ENCODE data around the gene AURKA. TPM values are rescaled to one million over a fixed set of nuclear protein-coding genes. Genes with fewer than 3 reads are reported as not detected.

Gene AURKA
- total and polyA plus RNA-seq, 2 donors, result 4.1 to 38.2 TPM

DNA sequence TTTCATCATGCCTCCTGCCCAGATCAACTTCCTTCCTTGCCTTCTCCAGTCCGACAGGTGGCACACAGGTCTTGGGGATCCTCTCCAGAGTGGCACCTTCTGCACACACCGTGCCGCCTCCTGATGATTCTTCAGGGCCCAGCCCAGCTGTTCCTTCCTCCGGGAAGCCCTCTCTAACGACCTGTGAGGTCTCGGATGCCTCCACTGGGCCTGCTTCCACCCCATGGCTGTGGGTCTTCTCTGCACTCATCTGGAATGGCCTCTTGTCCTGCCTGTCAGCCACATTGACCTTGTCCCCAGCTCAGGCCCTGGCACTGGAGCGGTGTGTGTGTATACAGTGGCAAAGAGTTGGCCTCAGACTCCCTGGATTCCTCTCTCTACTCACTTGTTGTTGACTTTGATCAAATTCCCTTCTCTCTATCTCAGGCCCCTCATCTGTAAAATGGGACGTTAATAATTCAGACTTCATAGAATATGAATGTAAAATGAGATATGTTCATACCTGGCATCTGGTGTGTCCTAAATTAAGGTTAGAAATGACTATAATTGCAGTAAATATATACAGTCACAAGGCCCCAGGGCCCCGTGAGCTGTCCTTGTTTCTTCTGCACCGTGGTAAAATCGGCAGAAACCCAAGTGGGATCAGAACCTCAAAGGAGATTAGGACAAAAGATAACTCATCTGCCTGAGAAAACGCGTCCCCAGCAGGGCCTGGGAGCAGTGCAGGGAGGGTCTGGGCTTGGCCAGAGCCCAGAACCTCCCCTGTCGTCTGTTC, 31.7 kb downstream of the AURKA start:
- no peaks in the 10 kb centered on the region for H3K36me3 ChIP-seq (ENCODE audit: control insufficient read depth in 2 of 2, insufficient read depth in 2 of 2, low read length in 1 of 2)
- 95% methylated on average over 14 of the region's 14 CpGs for WGBS
- H3K4me1 ChIP-seq (ENCODE audit: control insufficient read depth in 2 of 2, insufficient read depth in 2 of 2, low read length in 2 of 2), result peaks cover 0 to 8% of the 10 kb centered on the region in 2 donors
- peaks cover 0 to 8% of the 10 kb centered on the region in 2 donors for H3K27me3 ChIP-seq (ENCODE audit: control insufficient read depth in 2 of 2, insufficient read depth in 1 of 2, low read length in 1 of 2)
- no peak for DNase-seq (ENCODE audit: low read depth in 6 of 9, low spot score in 9 of 9)
- H3K4me3 ChIP-seq (ENCODE audit: low read length in 2 of 2), result no peak overlapping the region
- no peak overlapping the region for H3K27ac ChIP-seq (ENCODE audit: low read depth in 1 of 2, low read length in 1 of 2)
- no peaks in the 10 kb centered on the region for H3K9me3 ChIP-seq (ENCODE audit: control insufficient read depth in 2 of 2, insufficient read depth in 1 of 2, low read length in 1 of 2)

DNA sequence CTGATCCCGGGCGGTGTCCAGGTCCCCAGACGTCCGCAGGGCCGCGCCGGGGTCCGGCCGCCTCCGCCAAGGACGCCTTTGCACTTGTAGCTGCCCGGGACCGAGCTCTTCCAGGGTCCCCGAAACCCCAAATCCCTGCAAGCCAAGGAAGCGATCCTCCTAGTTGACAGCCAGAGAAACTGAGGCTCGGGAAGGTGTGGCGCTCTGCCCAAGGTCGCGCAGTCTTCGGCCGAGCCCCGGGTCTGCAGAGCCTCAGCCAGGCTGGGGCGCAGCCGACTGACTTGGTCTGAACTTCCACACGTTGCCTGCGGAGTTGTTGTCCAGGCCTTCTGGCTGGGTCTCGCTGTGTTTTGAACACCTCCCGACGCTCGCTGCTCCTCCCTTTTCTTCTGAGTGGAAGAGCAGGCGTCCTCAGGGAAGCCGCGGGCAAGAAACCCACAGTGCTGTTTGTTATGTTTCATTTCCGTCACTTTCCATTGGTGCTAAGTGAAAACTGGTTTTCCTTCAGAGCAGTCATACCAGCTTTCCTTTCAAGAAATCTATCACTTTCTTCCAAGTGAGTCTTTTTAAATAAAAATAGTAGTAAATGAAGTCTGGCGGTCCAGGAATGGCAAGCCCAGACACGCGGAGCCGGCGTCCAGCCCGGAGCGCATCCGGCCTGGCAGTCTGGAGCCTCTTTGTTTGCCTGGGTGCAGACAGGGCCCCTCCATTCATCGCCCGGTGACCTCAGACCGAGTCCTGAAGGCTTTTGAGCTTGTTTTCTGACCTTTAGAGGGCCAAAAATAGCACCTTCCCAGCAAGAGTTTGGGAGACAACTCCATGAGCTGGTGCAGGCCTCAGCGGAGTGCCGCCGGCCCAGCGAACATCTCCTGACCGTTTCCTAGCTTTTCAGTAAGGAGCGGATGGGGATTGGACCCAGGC, 32.5 kb downstream of the AURKA start:
- Histone ChIP-seq H3K27me3 (ENCODE audit: control insufficient read depth in 2 of 2, insufficient read depth in 1 of 2, low read length in 1 of 2) (peaks cover 0 to 8% of the 10 kb centered on the region in 2 donors), H3K4me1 (ENCODE audit: control insufficient read depth in 2 of 2, insufficient read depth in 2 of 2, low read length in 2 of 2) (peaks cover 0 to 8% of the 10 kb centered on the region in 2 donors), H3K9me3 (ENCODE audit: control insufficient read depth in 2 of 2, insufficient read depth in 1 of 2, low read length in 1 of 2) (no peaks in the 10 kb centered on the region), H3K36me3 (ENCODE audit: control insufficient read depth in 2 of 2, insufficient read depth in 2 of 2, low read length in 1 of 2) (no peaks in the 10 kb centered on the region), H3K4me3 (ENCODE audit: low read length in 2 of 2) (peak overlapping the region; percentile 53 to 79), H3K27ac (ENCODE audit: low read depth in 1 of 2, low read length in 1 of 2) (peak overlapping the region in 1 of 2 donors; percentile 46)
- 36% methylated on average over 51 of the region's 51 CpGs for WGBS
- DNase-seq (ENCODE audit: low read depth in 6 of 9, low spot score in 9 of 9), result peak in 2 of 9 donors; percentile 14 to 24

DNA sequence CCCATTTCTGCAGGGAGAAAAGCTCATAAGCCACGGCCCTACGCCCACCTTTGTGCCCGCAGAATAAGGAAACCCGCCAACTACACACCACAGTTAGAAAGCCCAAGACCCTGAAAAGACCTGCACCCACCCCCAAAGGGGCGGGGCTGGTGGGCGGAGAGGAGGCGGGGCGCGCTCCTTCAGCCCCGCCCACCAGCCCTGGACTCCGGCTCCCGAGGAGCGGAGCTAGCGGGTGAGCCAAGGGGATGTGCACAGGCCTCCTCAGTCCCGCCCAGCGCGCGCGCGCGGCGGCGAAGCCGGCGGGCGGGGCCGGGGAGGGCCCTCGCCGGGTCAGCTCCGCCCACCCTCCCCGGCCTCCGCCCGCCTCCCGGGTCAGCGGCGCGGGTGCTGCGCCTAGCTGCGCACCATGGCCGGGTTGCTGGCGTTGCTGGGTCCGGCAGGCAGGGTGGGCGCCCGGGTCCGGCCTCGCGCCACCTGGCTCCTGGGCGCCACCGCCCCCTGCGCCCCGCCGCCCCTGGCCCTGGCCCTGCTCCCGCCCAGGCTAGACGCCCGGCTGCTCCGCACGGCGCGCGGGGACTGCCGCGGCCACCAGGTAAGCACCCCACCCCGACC, 33.3 kb downstream of the AURKA start, which contains the start of gene FAM210B:
FAM210B (plus strand) TSS at position 375 of the 612 bp plus-strand sequence; CDS start at position 407, 32 bp downstream.
- peak; percentile 37 to 88 (median 74) for DNase-seq (ENCODE audit: low read depth in 6 of 9, low spot score in 9 of 9)
- H3K4me3 ChIP-seq (ENCODE audit: low read length in 2 of 2), result peak within 1 kb of the TSS; percentile 53 to 79
- H3K27me3 ChIP-seq (ENCODE audit: control insufficient read depth in 2 of 2, insufficient read depth in 1 of 2, low read length in 1 of 2), result peaks cover 0 to 8% of the 10 kb centered on the region in 2 donors
- H3K4me1 ChIP-seq (ENCODE audit: control insufficient read depth in 2 of 2, insufficient read depth in 2 of 2, low read length in 2 of 2), result peaks cover 0 to 8% of the 10 kb centered on the region in 2 donors
- H3K27ac ChIP-seq (ENCODE audit: low read depth in 1 of 2, low read length in 1 of 2), result peak within 1 kb of the TSS in 1 of 2 donors; percentile 46
- WGBS, result under 1% methylated on average over 63 of the region's 63 CpGs
- H3K36me3 ChIP-seq (ENCODE audit: control insufficient read depth in 2 of 2, insufficient read depth in 2 of 2, low read length in 1 of 2), result no peaks in the 10 kb centered on the region
- no peaks in the 10 kb centered on the region for H3K9me3 ChIP-seq (ENCODE audit: control insufficient read depth in 2 of 2, insufficient read depth in 1 of 2, low read length in 1 of 2)

- Histone ChIP-seq H3K9me3 (ENCODE audit: control insufficient read depth in 2 of 2, insufficient read depth in 1 of 2, low read length in 1 of 2) (no peaks in the 10 kb centered on the region), H3K36me3 (ENCODE audit: control insufficient read depth in 2 of 2, insufficient read depth in 2 of 2, low read length in 1 of 2) (no peaks in the 10 kb centered on the region), H3K4me1 (ENCODE audit: control insufficient read depth in 2 of 2, insufficient read depth in 2 of 2, low read length in 2 of 2) (peaks cover 0 to 8% of the 10 kb centered on the region in 2 donors), H3K27me3 (ENCODE audit: control insufficient read depth in 2 of 2, insufficient read depth in 1 of 2, low read length in 1 of 2) (peaks cover 0 to 12% of the 10 kb centered on the region in 2 donors), H3K27ac (ENCODE audit: low read depth in 1 of 2, low read length in 1 of 2) (no peak overlapping the region), H3K4me3 (ENCODE audit: low read length in 2 of 2) (peak overlapping the region in 1 of 2 donors; percentile 18)
- WGBS, result 90% methylated on average over 6 of the region's 6 CpGs
- DNase-seq (ENCODE audit: low read depth in 6 of 9, low spot score in 9 of 9), result no peak
Measured at GRCh38 chr20:56358070-56358469, 33.9 kb downstream of the AURKA start.

GRCh38 chr20:56353356-56353755, 38.7 kb downstream of the AURKA start:
- no peak overlapping the region for H3K27ac ChIP-seq (ENCODE audit: low read depth in 1 of 2, low read length in 1 of 2)
- H3K4me3 ChIP-seq (ENCODE audit: low read length in 2 of 2), result no peak overlapping the region
- 95% methylated on average over 4 of the region's 4 CpGs for WGBS
- no peak for DNase-seq (ENCODE audit: low read depth in 6 of 9, low spot score in 9 of 9)
- H3K9me3 ChIP-seq (ENCODE audit: control insufficient read depth in 2 of 2, insufficient read depth in 1 of 2, low read length in 1 of 2), result no peaks in the 10 kb centered on the region
- peaks cover 0 to 2% of the 10 kb centered on the region in 2 donors for H3K4me1 ChIP-seq (ENCODE audit: control insufficient read depth in 2 of 2, insufficient read depth in 2 of 2, low read length in 2 of 2)
- H3K36me3 ChIP-seq (ENCODE audit: control insufficient read depth in 2 of 2, insufficient read depth in 2 of 2, low read length in 1 of 2), result no peaks in the 10 kb centered on the region
- peaks cover 4 to 13% of the 10 kb centered on the region in 2 donors for H3K27me3 ChIP-seq (ENCODE audit: control insufficient read depth in 2 of 2, insufficient read depth in 1 of 2, low read length in 1 of 2)

DNA sequence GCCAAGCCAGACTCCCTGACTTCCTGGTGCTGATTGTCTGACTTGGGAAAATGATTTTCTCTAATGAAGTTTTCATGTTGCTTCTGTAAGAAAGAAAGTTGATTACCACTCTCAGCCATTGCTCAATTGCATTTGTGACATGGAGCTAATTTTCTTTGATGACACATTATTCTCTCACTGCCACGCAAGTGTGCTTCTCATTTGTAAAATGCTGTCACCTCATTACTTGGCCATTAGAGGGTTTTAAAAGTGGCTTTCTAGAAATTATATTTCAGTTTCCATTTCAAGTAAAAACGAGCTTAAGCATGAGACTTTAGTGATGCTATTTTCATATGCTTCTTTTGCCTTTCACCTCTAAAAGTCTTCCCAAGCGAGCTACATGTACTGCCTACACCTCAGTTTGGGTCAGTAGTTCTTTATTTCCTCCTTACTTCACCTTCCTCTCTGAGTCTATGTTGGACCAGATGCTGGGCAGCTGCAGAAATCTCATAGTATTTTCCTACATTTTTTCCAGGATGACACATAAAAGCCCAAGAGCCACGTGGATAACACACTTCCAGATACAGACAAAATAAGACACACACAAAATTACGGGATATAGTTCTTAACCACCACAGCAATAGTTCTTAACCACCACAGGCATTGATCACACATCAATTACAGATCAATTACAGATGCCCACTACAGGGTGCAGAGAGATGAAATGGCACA, 39.5 kb downstream of the AURKA start:
- Histone ChIP-seq H3K27me3 (ENCODE audit: control insufficient read depth in 2 of 2, insufficient read depth in 1 of 2, low read length in 1 of 2) (peaks cover 6 to 16% of the 10 kb centered on the region in 2 donors), H3K4me3 (ENCODE audit: low read length in 2 of 2) (no peak overlapping the region), H3K36me3 (ENCODE audit: control insufficient read depth in 2 of 2, insufficient read depth in 2 of 2, low read length in 1 of 2) (no peaks in the 10 kb centered on the region), H3K27ac (ENCODE audit: low read depth in 1 of 2, low read length in 1 of 2) (no peak overlapping the region), H3K4me1 (ENCODE audit: control insufficient read depth in 2 of 2, insufficient read depth in 2 of 2, low read length in 2 of 2) (no peaks in the 10 kb centered on the region), H3K9me3 (ENCODE audit: control insufficient read depth in 2 of 2, insufficient read depth in 1 of 2, low read length in 1 of 2) (no peaks in the 10 kb centered on the region)
- DNase-seq (ENCODE audit: low read depth in 6 of 9, low spot score in 9 of 9), result no peak
- WGBS, result 88% methylated on average over 5 of the region's 5 CpGs

DNA sequence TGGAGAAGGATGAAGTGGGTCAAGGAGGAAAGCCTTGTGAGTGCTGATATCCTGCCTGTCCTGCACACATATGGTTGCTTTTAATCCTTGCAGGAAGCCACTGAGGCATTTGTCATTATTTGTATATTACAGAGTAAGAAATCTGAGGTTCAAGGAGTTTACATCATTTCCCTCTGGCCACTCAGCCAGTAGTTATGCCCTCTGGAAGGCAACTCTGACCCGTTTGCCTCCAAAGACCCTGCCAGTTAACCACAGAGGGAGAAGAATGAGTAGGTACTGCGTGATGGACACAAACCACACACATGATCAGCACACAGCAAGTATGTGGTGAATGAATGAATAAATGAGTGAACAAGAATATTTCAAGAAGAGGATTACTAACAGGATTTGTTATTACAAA, 41.2 kb downstream of the AURKA start:
- no peak for DNase-seq (ENCODE audit: low read depth in 6 of 9, low spot score in 9 of 9)
- Histone ChIP-seq H3K9me3 (ENCODE audit: control insufficient read depth in 2 of 2, insufficient read depth in 1 of 2, low read length in 1 of 2) (no peaks in the 10 kb centered on the region), H3K4me3 (ENCODE audit: low read length in 2 of 2) (no peak overlapping the region), H3K27ac (ENCODE audit: low read depth in 1 of 2, low read length in 1 of 2) (no peak overlapping the region), H3K36me3 (ENCODE audit: control insufficient read depth in 2 of 2, insufficient read depth in 2 of 2, low read length in 1 of 2) (no peaks in the 10 kb centered on the region), H3K4me1 (ENCODE audit: control insufficient read depth in 2 of 2, insufficient read depth in 2 of 2, low read length in 2 of 2) (no peaks in the 10 kb centered on the region), H3K27me3 (ENCODE audit: control insufficient read depth in 2 of 2, insufficient read depth in 1 of 2, low read length in 1 of 2) (peaks cover 6 to 29% of the 10 kb centered on the region in 2 donors)
- WGBS, result 68% methylated on average over 2 of the region's 2 CpGs

GRCh38 chr20:56348746-56349145, 43.3 kb downstream of the AURKA start:
- no peak overlapping the region for H3K4me3 ChIP-seq (ENCODE audit: low read length in 2 of 2)
- 6% methylated on average over 3 of the region's 3 CpGs for WGBS
- H3K27me3 ChIP-seq (ENCODE audit: control insufficient read depth in 2 of 2, insufficient read depth in 1 of 2, low read length in 1 of 2), result peaks cover 14 to 46% of the 10 kb centered on the region in 2 donors
- no peaks in the 10 kb centered on the region for H3K36me3 ChIP-seq (ENCODE audit: control insufficient read depth in 2 of 2, insufficient read depth in 2 of 2, low read length in 1 of 2)
- H3K9me3 ChIP-seq (ENCODE audit: control insufficient read depth in 2 of 2, insufficient read depth in 1 of 2, low read length in 1 of 2), result no peaks in the 10 kb centered on the region
- DNase-seq (ENCODE audit: low read depth in 6 of 9, low spot score in 9 of 9), result no peak
- H3K4me1 ChIP-seq (ENCODE audit: control insufficient read depth in 2 of 2, insufficient read depth in 2 of 2, low read length in 2 of 2), result peaks cover 0 to 2% of the 10 kb centered on the region in 2 donors
- no peak overlapping the region for H3K27ac ChIP-seq (ENCODE audit: low read depth in 1 of 2, low read length in 1 of 2)
